ENCODE measurements around the gene SPTAN1.

SPTAN1 gene

GRCh38 chr9:128603697-128604096, 51.3 kb downstream of the SPTAN1 start:
- Mint-ChIP-seq H3K36me3 (ENCODE audit: low read depth) (peaks cover 65% of the 10 kb centered on the region), H3K4me3 (no peak overlapping the region)
- no peak for DNase-seq

GRCh38 chr9:128607642-128608350, 55.4 kb downstream of the SPTAN1 start:
- Mint-ChIP-seq H3K27me3 (ENCODE audit: low read depth, poor library complexity) (peaks cover 2% of the 10 kb centered on the region), H3K9me3 (no peaks in the 10 kb centered on the region), H3K27ac (no peak overlapping the region), H3K36me3 (ENCODE audit: low read depth) (peaks cover 60% of the 10 kb centered on the region), H3K4me1 (no peaks in the 10 kb centered on the region), H3K4me3 (no peak overlapping the region)
- no peak for DNase-seq
- TF ChIP-seq CTCF (IDR thresholded peaks at IDR 0.05) = no peak

More at GRCh38 chr9:128603697-128604096, 51.3 kb downstream of the SPTAN1 start:
- Mint-ChIP-seq H3K4me1 (peaks cover 10% of the 10 kb centered on the region), H3K27me3 (ENCODE audit: low read depth, poor library complexity) (peaks cover 2% of the 10 kb centered on the region), H3K9me3 (no peaks in the 10 kb centered on the region), H3K27ac (peak overlapping the region; percentile 38)
- no peak for TF ChIP-seq CTCF (IDR thresholded peaks at IDR 0.05)

GRCh38 chr9:128610897-128611296, 58.5 kb downstream of the SPTAN1 start:
- Mint-ChIP-seq H3K27ac (no peak overlapping the region), H3K9me3 (no peaks in the 10 kb centered on the region)

DNA sequence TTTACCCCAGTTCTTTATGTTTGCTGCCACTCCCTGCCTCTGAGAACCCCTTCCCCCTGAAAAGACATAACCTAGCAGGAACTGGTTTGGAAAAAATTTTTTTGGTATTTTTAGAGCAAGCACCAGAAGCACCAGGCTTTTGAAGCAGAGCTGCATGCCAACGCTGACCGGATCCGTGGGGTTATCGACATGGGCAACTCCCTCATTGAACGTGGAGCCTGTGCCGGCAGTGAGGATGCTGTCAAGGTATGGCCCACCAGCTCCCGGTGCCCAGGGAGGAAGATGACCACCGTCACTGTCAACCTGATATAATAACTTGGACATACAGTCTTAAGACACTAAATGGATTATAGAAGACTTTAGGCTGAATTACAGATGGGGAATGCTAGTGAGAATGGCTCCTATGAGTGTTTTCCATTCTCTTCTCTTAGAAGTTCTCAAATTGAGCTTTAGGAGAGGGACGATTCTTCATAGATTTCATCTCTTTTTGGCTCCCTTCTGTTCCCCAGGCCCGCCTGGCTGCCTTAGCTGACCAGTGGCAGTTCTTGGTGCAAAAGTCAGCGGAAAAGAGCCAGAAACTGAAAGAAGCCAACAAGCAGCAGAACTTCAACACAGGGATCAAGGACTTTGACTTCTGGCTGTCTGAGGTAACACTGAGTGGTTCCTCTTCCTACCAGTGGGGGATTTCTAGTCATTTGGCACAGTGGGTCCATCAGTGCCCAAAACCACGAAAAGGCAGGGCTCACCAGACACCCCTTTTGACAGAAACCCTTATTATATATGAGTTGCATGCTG, 59.4 kb downstream of the SPTAN1 start:
- Mint-ChIP-seq H3K27ac (no peak overlapping the region), H3K27me3 (ENCODE audit: low read depth, poor library complexity) (no peaks in the 10 kb centered on the region), H3K4me1 (no peaks in the 10 kb centered on the region), H3K4me3 (no peak overlapping the region), H3K36me3 (ENCODE audit: low read depth) (peaks cover 59% of the 10 kb centered on the region), H3K9me3 (no peaks in the 10 kb centered on the region)
- no peak for DNase-seq
- no peak for TF ChIP-seq CTCF (IDR thresholded peaks at IDR 0.05)

More at GRCh38 chr9:128610897-128611296, 58.5 kb downstream of the SPTAN1 start:
- no peak for DNase-seq
- H3K27me3 Mint-ChIP-seq (ENCODE audit: low read depth, poor library complexity) = no peaks in the 10 kb centered on the region
- no peak for TF ChIP-seq CTCF (IDR thresholded peaks at IDR 0.05)
- no peaks in the 10 kb centered on the region for H3K4me1 Mint-ChIP-seq
- no peak overlapping the region for H3K4me3 Mint-ChIP-seq
- H3K36me3 Mint-ChIP-seq (ENCODE audit: low read depth) = peaks cover 57% of the 10 kb centered on the region

GRCh38 chr9:128614728-128615127, 62.3 kb downstream of the SPTAN1 start:
- peak overlapping the region; percentile 62 for H3K27ac Mint-ChIP-seq
- no peak for DNase-seq
- H3K4me3 Mint-ChIP-seq = no peak overlapping the region
- H3K36me3 Mint-ChIP-seq (ENCODE audit: low read depth) = peaks cover 68% of the 10 kb centered on the region
- H3K9me3 Mint-ChIP-seq = no peaks in the 10 kb centered on the region
- no peak for TF ChIP-seq CTCF (IDR thresholded peaks at IDR 0.05)
- H3K4me1 Mint-ChIP-seq = no peaks in the 10 kb centered on the region
- no peaks in the 10 kb centered on the region for H3K27me3 Mint-ChIP-seq (ENCODE audit: low read depth, poor library complexity)

All from nephron progenitor cell (in vitro differentiated cells).